Activated CD4-positive, alpha-beta T cell treated with anti-CD3 and anti-CD28 coated beads, Interleukin-2, amount 10 ng/mL, durations not matched to agents 7 days and 5 days (primary cell): ENCODE measurements around the gene SHISAL1. TPM values are rescaled to one million over a fixed set of nuclear protein-coding genes. Genes with fewer than 3 reads are reported as not detected.

Experiments used
- CTCF ChIA-PET: fragments of 350-600 bp; sonication (Branson Sonifier 250); formaldehyde crosslinking; loops from one replicate; lab custom pipeline; 2021; ENCODE audit warnings: antibody characterized with exemption; lab: Charles Lee
- POLR2A ChIA-PET: fragments of 350-600 bp; sonication (Branson Sonifier 250); formaldehyde crosslinking; loops from one replicate; lab custom pipeline; 2021; ENCODE audit warnings: antibody characterized with exemption; lab: Charles Lee
- DNase-seq: peaks from one replicate; pipeline ENCODE4 v3.0.0-alpha.2; 2020
- H3K27ac Mint-ChIP-seq: one replicate; pipeline ENCODE4 v1.8.0; 2021; ENCODE audit warnings: mild to moderate bottlenecking, moderate library complexity, mixed read lengths
- H3K27me3 Mint-ChIP-seq: one replicate; pipeline ENCODE4 v1.8.0; 2021; ENCODE audit warnings: mixed read lengths
- H3K36me3 Mint-ChIP-seq: one replicate; pipeline ENCODE4 v1.8.0; 2021; ENCODE audit warnings: low read depth, mixed read lengths
- H3K4me1 Mint-ChIP-seq: one replicate; pipeline ENCODE4 v1.8.0; 2021; ENCODE audit warnings: mixed read lengths
- H3K4me3 Mint-ChIP-seq: one replicate; pipeline ENCODE4 v1.8.0; 2021; ENCODE audit warnings: mild to moderate bottlenecking, moderate library complexity, mixed read lengths
- H3K9me3 Mint-ChIP-seq: one replicate; pipeline ENCODE4 v1.8.0; 2021; ENCODE audit warnings: mixed read lengths
- total RNA-seq, 2 experiments: library from RNA; stranded (reverse); gene quantifications; one replicate each; pipeline ENCODE4 v1.2.3, GENCODE V29; 2021

The SHISAL1 gene
- total RNA-seq, 2 experiments from 2014 or later: not detected

- Mint-ChIP-seq H3K36me3 (peaks cover 29% of the 10 kb centered on the region), H3K4me3 (no peak overlapping the region), H3K27me3 (no peaks in the 10 kb centered on the region), H3K4me1 (peaks cover 27% of the 10 kb centered on the region), H3K27ac (no peak overlapping the region), H3K9me3 (no peaks in the 10 kb centered on the region)
- CTCF ChIA-PET: no interaction called here
- POLR2A ChIA-PET: no interaction called here
- DNase-seq: no peak
Observed at GRCh38 chr22:44203203-44203602, 109.5 kb downstream of the SHISAL1 start.

- ChIA-PET POLR2A (no interaction called here), CTCF (no interaction called here)
- H3K4me3 Mint-ChIP-seq: no peak overlapping the region
- H3K27ac Mint-ChIP-seq: no peak overlapping the region
- peaks cover 33% of the 10 kb centered on the region for H3K36me3 Mint-ChIP-seq
- H3K27me3 Mint-ChIP-seq: no peaks in the 10 kb centered on the region
- DNase-seq: no peak
- peaks cover 27% of the 10 kb centered on the region for H3K4me1 Mint-ChIP-seq
- H3K9me3 Mint-ChIP-seq: no peaks in the 10 kb centered on the region
Observed at GRCh38 chr22:44202261-44202789, 110.4 kb downstream of the SHISAL1 start.

DNA sequence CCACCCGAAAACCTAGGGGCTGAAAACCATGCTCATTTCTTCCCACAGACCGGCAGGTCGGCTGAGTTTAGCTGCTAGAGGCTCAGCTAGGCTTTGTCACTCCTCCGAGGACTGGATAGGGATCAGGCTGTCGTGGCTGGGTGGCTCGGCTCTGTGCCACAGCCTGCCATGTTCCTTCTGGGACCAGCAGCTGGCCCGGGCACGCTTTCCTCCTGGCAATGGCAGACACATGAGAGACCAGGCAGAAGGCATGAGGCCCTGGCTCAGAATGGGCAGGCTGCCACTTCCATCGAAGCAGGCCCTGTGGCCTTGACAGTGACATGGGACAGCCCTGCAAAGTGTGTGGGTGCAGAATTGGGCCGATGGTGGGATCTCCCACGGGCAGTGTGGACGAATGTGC lies 111.1 kb downstream of the SHISAL1 start:
- no peak for DNase-seq
- Mint-ChIP-seq H3K4me3 (no peak overlapping the region), H3K9me3 (no peaks in the 10 kb centered on the region), H3K27ac (no peak overlapping the region), H3K36me3 (peaks cover 33% of the 10 kb centered on the region), H3K27me3 (no peaks in the 10 kb centered on the region), H3K4me1 (peaks cover 27% of the 10 kb centered on the region)
- ChIA-PET CTCF (no interaction called here), POLR2A (no interaction called here)

GRCh38 chr22:44200855-44201550 lies 111.7 kb downstream of the SHISAL1 start:
- Mint-ChIP-seq H3K9me3 (no peaks in the 10 kb centered on the region), H3K27ac (peak overlapping the region; percentile 78), H3K4me3 (no peak overlapping the region), H3K27me3 (no peaks in the 10 kb centered on the region), H3K4me1 (peaks cover 27% of the 10 kb centered on the region), H3K36me3 (peaks cover 34% of the 10 kb centered on the region)
- CTCF ChIA-PET: no interaction called here
- POLR2A ChIA-PET: no interaction called here
- DNase-seq: no peak

- ChIA-PET POLR2A (no interaction called here), CTCF (no interaction called here)
- no peak overlapping the region for H3K4me3 Mint-ChIP-seq
- no peaks in the 10 kb centered on the region for H3K27me3 Mint-ChIP-seq
- peaks cover 34% of the 10 kb centered on the region for H3K36me3 Mint-ChIP-seq
- H3K27ac Mint-ChIP-seq: peak overlapping the region; percentile 78
- H3K9me3 Mint-ChIP-seq: no peaks in the 10 kb centered on the region
- peaks cover 27% of the 10 kb centered on the region for H3K4me1 Mint-ChIP-seq
- DNase-seq: no peak
Observed at GRCh38 chr22:44200451-44200850, 112.3 kb downstream of the SHISAL1 start.

DNA sequence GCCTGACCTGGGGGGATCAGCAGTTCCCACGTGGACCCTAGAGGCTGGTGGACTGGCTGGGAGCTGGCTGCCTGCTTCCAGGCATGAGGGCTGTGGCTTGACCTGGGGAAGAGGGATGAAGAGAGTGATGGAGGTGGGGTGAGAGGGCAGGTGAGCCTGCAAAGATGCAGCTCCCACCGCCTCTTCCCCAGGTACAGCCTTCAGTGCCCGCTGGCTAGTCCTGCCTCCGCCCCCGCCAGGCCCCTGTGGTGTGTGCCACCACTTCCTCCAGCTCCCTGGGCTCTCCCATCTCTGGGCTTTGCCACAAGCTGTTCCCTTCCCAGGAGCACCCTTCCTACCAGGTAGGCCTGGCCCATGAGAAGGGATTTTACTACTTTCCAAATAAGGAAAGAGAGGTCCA lies 112.9 kb downstream of the SHISAL1 start:
- Mint-ChIP-seq H3K27ac (peak overlapping the region; percentile 78), H3K36me3 (peaks cover 36% of the 10 kb centered on the region), H3K9me3 (no peaks in the 10 kb centered on the region), H3K4me3 (no peak overlapping the region), H3K27me3 (no peaks in the 10 kb centered on the region), H3K4me1 (peaks cover 30% of the 10 kb centered on the region)
- POLR2A ChIA-PET: no interaction called here
- CTCF ChIA-PET: no interaction called here
- DNase-seq: no peak

GRCh38 chr22:44199164-44199563 lies 113.6 kb downstream of the SHISAL1 start:
- Mint-ChIP-seq H3K27me3 (no peaks in the 10 kb centered on the region), H3K4me3 (no peak overlapping the region), H3K4me1 (peaks cover 37% of the 10 kb centered on the region), H3K36me3 (peaks cover 43% of the 10 kb centered on the region), H3K9me3 (no peaks in the 10 kb centered on the region), H3K27ac (peak overlapping the region; percentile 15)
- CTCF ChIA-PET: no interaction called here
- no peak for DNase-seq
- POLR2A ChIA-PET: no interaction called here

DNA sequence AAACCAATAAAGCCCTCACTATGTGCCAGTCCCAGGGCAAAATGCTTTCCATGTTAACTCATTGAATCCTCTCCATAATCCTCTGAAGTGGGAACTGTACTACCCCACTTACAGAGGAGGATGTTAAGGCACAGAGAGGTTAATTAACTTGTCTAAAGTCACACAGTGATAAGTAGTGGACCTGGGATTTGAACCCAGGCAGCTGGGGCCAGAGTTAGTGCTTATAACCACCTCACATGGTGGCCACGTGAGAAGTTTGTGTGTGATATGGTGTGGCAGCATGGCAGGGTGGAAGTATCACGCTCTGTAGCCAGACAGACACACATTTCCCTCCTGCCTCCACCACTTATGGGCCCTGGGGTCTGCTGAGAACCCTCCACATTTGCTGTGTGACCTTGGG lies 115.5 kb downstream of the SHISAL1 start:
- no peak overlapping the region for H3K4me3 Mint-ChIP-seq
- no peak for DNase-seq
- ChIA-PET CTCF (no interaction called here), POLR2A (no interaction called here)
- H3K27me3 Mint-ChIP-seq: no peaks in the 10 kb centered on the region
- peaks cover 53% of the 10 kb centered on the region for H3K4me1 Mint-ChIP-seq
- no peaks in the 10 kb centered on the region for H3K9me3 Mint-ChIP-seq
- H3K36me3 Mint-ChIP-seq: peaks cover 50% of the 10 kb centered on the region
- no peak overlapping the region for H3K27ac Mint-ChIP-seq

DNA sequence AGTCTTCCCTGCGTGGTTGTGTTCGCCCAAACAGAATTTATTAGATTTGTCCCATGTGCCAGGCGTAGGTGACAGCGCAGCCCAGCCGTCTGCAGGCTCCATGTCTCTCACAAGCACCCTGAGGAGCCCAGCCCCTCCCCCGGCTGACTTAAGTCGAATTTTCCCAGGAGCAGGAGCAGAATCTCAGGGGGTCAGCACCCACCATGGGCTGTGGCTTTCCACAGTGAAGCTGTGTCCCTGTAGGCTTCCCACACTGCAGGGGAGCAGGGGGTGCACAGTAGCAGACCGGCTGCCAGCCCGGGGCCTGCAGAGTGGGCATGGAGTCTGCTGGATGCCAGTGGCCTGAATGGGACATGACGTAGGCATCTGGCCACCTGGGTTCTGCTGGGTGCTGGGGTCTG lies 116.0 kb downstream of the SHISAL1 start:
- DNase-seq: no peak
- Mint-ChIP-seq H3K27me3 (no peaks in the 10 kb centered on the region), H3K4me3 (no peak overlapping the region), H3K4me1 (peaks cover 57% of the 10 kb centered on the region), H3K36me3 (peaks cover 49% of the 10 kb centered on the region), H3K27ac (no peak overlapping the region), H3K9me3 (no peaks in the 10 kb centered on the region)
- ChIA-PET POLR2A (no interaction called here), CTCF (no interaction called here)

- H3K27ac Mint-ChIP-seq: no peak overlapping the region
- H3K36me3 Mint-ChIP-seq: peaks cover 48% of the 10 kb centered on the region
- DNase-seq: no peak
- no peaks in the 10 kb centered on the region for H3K27me3 Mint-ChIP-seq
- ChIA-PET POLR2A (no interaction called here), CTCF (no interaction called here)
- no peaks in the 10 kb centered on the region for H3K9me3 Mint-ChIP-seq
- no peak overlapping the region for H3K4me3 Mint-ChIP-seq
- peaks cover 57% of the 10 kb centered on the region for H3K4me1 Mint-ChIP-seq
Observed at GRCh38 chr22:44196241-44196640, 116.5 kb downstream of the SHISAL1 start.

GRCh38 chr22:44195189-44195871 lies 117.4 kb downstream of the SHISAL1 start:
- H3K4me1 Mint-ChIP-seq: peaks cover 53% of the 10 kb centered on the region
- POLR2A ChIA-PET: interaction anchor here (0.6 kb wide), 1 partner anchor 14 kb away, joined by 3 read pairs; the partner anchor contains the start of gene PARVG
- H3K36me3 Mint-ChIP-seq: peaks cover 48% of the 10 kb centered on the region
- no peaks in the 10 kb centered on the region for H3K27me3 Mint-ChIP-seq
- CTCF ChIA-PET: no interaction called here
- H3K4me3 Mint-ChIP-seq: no peak overlapping the region
- DNase-seq: no peak
- no peaks in the 10 kb centered on the region for H3K9me3 Mint-ChIP-seq
- H3K27ac Mint-ChIP-seq: no peak overlapping the region

DNA sequence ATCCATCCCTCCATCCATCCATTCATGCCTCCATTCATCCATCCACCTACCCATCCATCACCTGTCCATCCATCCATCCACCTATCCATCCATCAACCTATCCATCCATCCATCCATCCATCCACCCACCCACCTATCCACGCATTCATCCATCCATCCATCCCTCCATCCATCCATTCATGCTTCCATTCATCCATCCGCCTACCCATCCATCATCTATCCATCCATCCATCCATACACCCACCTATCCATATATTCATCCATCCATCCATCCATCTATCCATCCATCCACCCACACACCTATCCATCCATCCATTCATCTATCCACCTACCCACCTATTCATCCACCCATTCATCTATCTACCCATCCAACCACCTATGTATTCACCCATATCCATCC lies 118.2 kb downstream of the SHISAL1 start:
- H3K9me3 Mint-ChIP-seq: no peaks in the 10 kb centered on the region
- H3K27me3 Mint-ChIP-seq: no peaks in the 10 kb centered on the region
- H3K4me3 Mint-ChIP-seq: no peak overlapping the region
- ChIA-PET POLR2A (no interaction called here), CTCF (no interaction called here)
- no peak for DNase-seq
- no peak overlapping the region for H3K27ac Mint-ChIP-seq
- H3K4me1 Mint-ChIP-seq: peaks cover 53% of the 10 kb centered on the region
- H3K36me3 Mint-ChIP-seq: peaks cover 48% of the 10 kb centered on the region
